ENCODE data around the gene MYBPC2. TPM values are rescaled to one million over a fixed set of nuclear protein-coding genes. Genes with fewer than 3 reads are reported as not detected.

MYBPC2 gene
- total and polyA plus RNA-seq, 9 donors, result 15.6 to 93.4 (median 62.2) TPM

- Histone ChIP-seq H3K9me3 (replicated peaks; ENCODE audit: control insufficient read depth, low read depth, low read length) (no peaks in the 10 kb centered on the region), H3K4me3 (ENCODE audit: low read length) (no peak overlapping the region), H3K36me3 (ENCODE audit: control insufficient read depth, insufficient read depth, low read length) (no peaks in the 10 kb centered on the region), H3K4me1 (ENCODE audit: control insufficient read depth, insufficient read depth, low read length) (peaks cover 14% of the 10 kb centered on the region), H3K27me3 (ENCODE audit: control insufficient read depth, insufficient read depth, low read length) (peaks cover 32% of the 10 kb centered on the region), H3K27ac (ENCODE audit: low read length) (no peak overlapping the region)
- WGBS (ENCODE audit: insufficient coverage), result 72% methylated on average over 23 of the region's 42 CpGs
- no peak for DNase-seq
These were observed 15.3 kb upstream of the MYBPC2 start for GRCh38 chr19:50417111-50418081.

- no peak within 1 kb of the TSS for H3K27ac ChIP-seq (ENCODE audit: low read length)
- no peak within 1 kb of the TSS for H3K4me3 ChIP-seq (ENCODE audit: low read length)
- peaks cover 32% of the 10 kb centered on the region for H3K27me3 ChIP-seq (ENCODE audit: control insufficient read depth, insufficient read depth, low read length)
- peaks cover 14% of the 10 kb centered on the region for H3K4me1 ChIP-seq (ENCODE audit: control insufficient read depth, insufficient read depth, low read length)
- 15% methylated on average over 13 of the region's 34 CpGs for WGBS (ENCODE audit: insufficient coverage)
- no peaks in the 10 kb centered on the region for H3K9me3 ChIP-seq (replicated peaks; ENCODE audit: control insufficient read depth, low read depth, low read length)
- H3K36me3 ChIP-seq (ENCODE audit: control insufficient read depth, insufficient read depth, low read length), result no peaks in the 10 kb centered on the region
- no peak for DNase-seq
These were observed 14.3 kb upstream of the MYBPC2 start, which contains the start of gene SPIB for GRCh38 chr19:50418176-50419021. SPIB (plus strand) TSS chr19:50418938; CDS start chr19:50418963, 25 bp downstream.

GRCh38 chr19:50419022-50419579 lies 13.6 kb upstream of the MYBPC2 start:
- Histone ChIP-seq H3K27me3 (ENCODE audit: control insufficient read depth, insufficient read depth, low read length) (peaks cover 32% of the 10 kb centered on the region), H3K36me3 (ENCODE audit: control insufficient read depth, insufficient read depth, low read length) (no peaks in the 10 kb centered on the region), H3K4me3 (ENCODE audit: low read length) (no peak overlapping the region), H3K27ac (ENCODE audit: low read length) (no peak overlapping the region), H3K9me3 (replicated peaks; ENCODE audit: control insufficient read depth, low read depth, low read length) (no peaks in the 10 kb centered on the region), H3K4me1 (ENCODE audit: control insufficient read depth, insufficient read depth, low read length) (peaks cover 14% of the 10 kb centered on the region)
- 7% methylated on average over 12 of the region's 14 CpGs for WGBS (ENCODE audit: insufficient coverage)
- no peak for DNase-seq

DNA sequence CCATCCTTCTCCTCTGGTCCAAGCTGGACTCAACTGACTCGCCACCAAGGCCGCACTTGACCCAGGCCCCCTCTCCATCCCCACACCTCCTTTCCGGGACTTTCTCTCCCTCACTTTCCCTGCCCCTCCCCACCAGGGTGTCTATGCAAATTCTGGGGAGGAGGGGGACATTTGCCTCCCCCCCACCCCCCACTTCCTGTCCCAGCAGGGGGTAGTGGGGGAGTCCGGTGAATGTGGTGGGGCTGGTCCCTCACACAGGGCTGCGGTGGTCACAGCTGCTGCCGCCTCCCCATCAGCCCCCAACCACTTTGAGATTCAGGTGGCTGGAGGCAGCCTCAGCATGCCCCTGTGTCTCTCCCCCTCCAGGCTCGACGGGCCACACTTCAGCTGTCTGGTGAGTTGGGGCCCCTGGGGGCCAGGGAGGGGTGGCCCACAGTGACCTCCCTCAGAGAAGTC lies 13.1 kb upstream of the MYBPC2 start:
- 6% methylated on average over 3 of the region's 8 CpGs for WGBS (ENCODE audit: insufficient coverage)
- no peaks in the 10 kb centered on the region for H3K36me3 ChIP-seq (ENCODE audit: control insufficient read depth, insufficient read depth, low read length)
- H3K4me1 ChIP-seq (ENCODE audit: control insufficient read depth, insufficient read depth, low read length), result peaks cover 13% of the 10 kb centered on the region
- no peaks in the 10 kb centered on the region for H3K9me3 ChIP-seq (replicated peaks; ENCODE audit: control insufficient read depth, low read depth, low read length)
- H3K27me3 ChIP-seq (ENCODE audit: control insufficient read depth, insufficient read depth, low read length), result peaks cover 32% of the 10 kb centered on the region
- no peak overlapping the region for H3K4me3 ChIP-seq (ENCODE audit: low read length)
- H3K27ac ChIP-seq (ENCODE audit: low read length), result no peak overlapping the region
- no peak for DNase-seq

- WGBS (ENCODE audit: insufficient coverage), result no CpG with 5 or more reads among the region's 3 CpGs
- Histone ChIP-seq H3K36me3 (ENCODE audit: control insufficient read depth, insufficient read depth, low read length) (no peaks in the 10 kb centered on the region), H3K27me3 (ENCODE audit: control insufficient read depth, insufficient read depth, low read length) (peaks cover 32% of the 10 kb centered on the region), H3K27ac (ENCODE audit: low read length) (no peak overlapping the region), H3K4me3 (ENCODE audit: low read length) (no peak overlapping the region), H3K4me1 (ENCODE audit: control insufficient read depth, insufficient read depth, low read length) (peaks cover 11% of the 10 kb centered on the region), H3K9me3 (replicated peaks; ENCODE audit: control insufficient read depth, low read depth, low read length) (no peaks in the 10 kb centered on the region)
- DNase-seq, result no peak
These were observed 12.6 kb upstream of the MYBPC2 start for GRCh38 chr19:50420127-50420526.

DNA sequence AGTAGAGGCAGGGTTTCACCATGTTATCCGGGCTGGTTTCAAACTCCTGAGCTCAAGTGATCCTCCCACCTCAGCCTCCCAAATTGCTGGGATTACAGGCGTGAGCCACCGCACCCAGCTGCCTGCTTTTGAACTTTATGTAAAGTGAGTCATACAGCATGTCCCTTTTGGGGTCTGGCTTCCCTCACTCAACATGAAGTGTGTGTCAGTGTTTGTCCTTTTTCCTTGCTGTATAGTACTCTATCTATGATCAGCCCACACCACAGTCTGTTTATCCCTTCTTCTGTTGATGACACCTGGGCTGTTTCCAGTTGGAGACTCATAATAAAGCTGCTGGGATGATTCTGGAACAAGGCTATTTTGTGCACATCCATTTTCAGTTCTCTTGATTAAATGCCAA lies 11.9 kb upstream of the MYBPC2 start:
- peaks cover 32% of the 10 kb centered on the region for H3K27me3 ChIP-seq (ENCODE audit: control insufficient read depth, insufficient read depth, low read length)
- no peaks in the 10 kb centered on the region for H3K9me3 ChIP-seq (replicated peaks; ENCODE audit: control insufficient read depth, low read depth, low read length)

DNA sequence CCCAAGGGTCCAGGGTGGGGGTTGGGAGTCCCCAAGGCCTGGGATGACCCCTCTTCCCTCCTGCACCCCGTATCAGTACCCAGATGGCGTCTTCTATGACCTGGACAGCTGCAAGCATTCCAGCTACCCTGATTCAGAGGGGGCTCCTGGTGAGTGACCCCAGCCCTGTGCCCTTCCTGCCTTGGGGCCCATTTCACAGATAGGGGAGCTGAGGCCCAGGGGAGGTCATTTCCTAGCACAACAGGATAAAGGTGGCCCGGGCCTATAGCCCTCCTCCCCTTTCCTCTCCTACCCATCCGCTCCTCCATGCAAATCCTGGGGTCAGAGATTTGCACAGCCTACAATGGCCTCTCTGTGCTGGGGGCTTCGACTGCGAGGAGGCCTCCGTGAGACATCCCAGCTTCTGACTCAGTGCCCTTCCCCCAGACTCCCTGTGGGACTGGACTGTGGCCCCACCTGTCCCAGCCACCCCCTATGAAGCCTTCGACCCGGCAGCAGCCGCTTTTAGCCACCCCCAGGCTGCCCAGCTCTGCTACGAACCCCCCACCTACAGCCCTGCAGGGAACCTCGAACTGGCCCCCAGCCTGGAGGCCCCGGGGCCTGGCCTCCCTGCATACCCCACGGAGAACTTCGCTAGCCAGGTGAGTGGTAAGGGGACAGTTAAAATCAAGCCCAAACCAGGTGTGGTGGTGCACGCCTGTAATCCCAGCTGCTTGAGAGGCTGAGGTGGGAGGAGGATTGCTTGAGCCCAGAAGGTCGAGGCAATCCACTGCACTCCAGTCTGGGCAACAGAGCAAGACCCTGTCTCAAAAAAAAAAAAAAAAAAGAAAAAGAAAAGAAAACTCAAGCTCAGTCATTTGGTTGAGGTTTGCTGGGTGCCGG lies 10.1 kb upstream of the MYBPC2 start:
- 74% methylated on average over 11 of the region's 18 CpGs for WGBS (ENCODE audit: insufficient coverage)

More for the DNA sequence above, 11.9 kb upstream of the MYBPC2 start:
- Histone ChIP-seq H3K27ac (ENCODE audit: low read length) (no peak overlapping the region), H3K4me1 (ENCODE audit: control insufficient read depth, insufficient read depth, low read length) (peaks cover 11% of the 10 kb centered on the region), H3K36me3 (ENCODE audit: control insufficient read depth, insufficient read depth, low read length) (no peaks in the 10 kb centered on the region), H3K4me3 (ENCODE audit: low read length) (no peak overlapping the region)
- no CpG with 5 or more reads among the region's 3 CpGs for WGBS (ENCODE audit: insufficient coverage)
- DNase-seq, result no peak

GRCh38 chr19:50423279-50424113 lies 9.2 kb upstream of the MYBPC2 start:
- Histone ChIP-seq H3K9me3 (replicated peaks; ENCODE audit: control insufficient read depth, low read depth, low read length) (no peaks in the 10 kb centered on the region), H3K36me3 (ENCODE audit: control insufficient read depth, insufficient read depth, low read length) (no peaks in the 10 kb centered on the region), H3K27me3 (ENCODE audit: control insufficient read depth, insufficient read depth, low read length) (peaks cover 33% of the 10 kb centered on the region), H3K4me3 (ENCODE audit: low read length) (no peak overlapping the region), H3K27ac (ENCODE audit: low read length) (no peak overlapping the region), H3K4me1 (ENCODE audit: control insufficient read depth, insufficient read depth, low read length) (peaks cover 17% of the 10 kb centered on the region)
- WGBS (ENCODE audit: insufficient coverage), result 87% methylated on average over 11 of the region's 22 CpGs
- DNase-seq, result no peak

More for the DNA sequence above, 10.1 kb upstream of the MYBPC2 start:
- Histone ChIP-seq H3K27me3 (ENCODE audit: control insufficient read depth, insufficient read depth, low read length) (peaks cover 32% of the 10 kb centered on the region), H3K9me3 (replicated peaks; ENCODE audit: control insufficient read depth, low read depth, low read length) (no peaks in the 10 kb centered on the region), H3K4me3 (ENCODE audit: low read length) (no peak overlapping the region), H3K36me3 (ENCODE audit: control insufficient read depth, insufficient read depth, low read length) (no peaks in the 10 kb centered on the region), H3K4me1 (ENCODE audit: control insufficient read depth, insufficient read depth, low read length) (peaks cover 12% of the 10 kb centered on the region), H3K27ac (ENCODE audit: low read length) (no peak overlapping the region)
- DNase-seq, result no peak
